GM23338 (cell line): ENCODE measurements around the gene RO60. TPM values are rescaled to one million over a fixed set of nuclear protein-coding genes. Genes with fewer than 3 reads are reported as not detected.

Experiments
- ATAC-seq: fragments of 200-7000 bp; cut with Tn5 transposase; 3 replicates; pipeline ENCODE4 v1.9.1; 2020
- DNase-seq: peaks from one replicate; pipeline ENCODE4 v3.0.0-alpha.2; 2015; ENCODE audit warnings: low spot score
- H2AFZ ChIP-seq: fragments of 200-600 bp; sonication (generic); 2 replicates; pipeline ENCODE4 v1.8.0; 2016; ENCODE audit warnings: antibody characterized with exemption, mild to moderate bottlenecking, moderate library complexity
- H3F3A ChIP-seq: fragments of 200-600 bp; sonication (generic); replicated peaks from 2 replicates; pipeline ENCODE4 v1.8.0; 2017; ENCODE audit warnings: antibody characterized with exemption, mixed run types, low read depth
- H3K27ac ChIP-seq: fragments of 200-600 bp; sonication (generic); 2 replicates; pipeline ENCODE4 v1.6.1; 2016; ENCODE audit warnings: low read depth
- H3K27me3 ChIP-seq: fragments of 200-600 bp; sonication (generic); 2 replicates; pipeline ENCODE4 v1.8.0; 2016; ENCODE audit warnings: mild to moderate bottlenecking, mixed run types, moderate library complexity; ENCODE audit not compliant: insufficient read depth
- H3K36me3 ChIP-seq: fragments of 200-600 bp; sonication (generic); 2 replicates; pipeline ENCODE4 v1.8.0; 2016; ENCODE audit warnings: mild to moderate bottlenecking; ENCODE audit not compliant: insufficient read depth
- H3K4me1 ChIP-seq: fragments of 200-600 bp; sonication (generic); 2 replicates; pipeline ENCODE4 v1.8.0; 2016; ENCODE audit warnings: mild to moderate bottlenecking, moderate library complexity; ENCODE audit not compliant: insufficient read depth
- H3K4me2 ChIP-seq: fragments of 200-600 bp; sonication (generic); 2 replicates; pipeline ENCODE4 v1.7.1; 2017; ENCODE audit warnings: mixed run types
- H3K4me3 ChIP-seq: fragments of 200-600 bp; sonication (generic); 2 replicates; pipeline ENCODE4 v1.6.1; 2016; ENCODE audit warnings: mixed run types
- H3K79me2 ChIP-seq: fragments of 200-600 bp; sonication (generic); replicated peaks from 2 replicates; pipeline ENCODE4 v1.8.0; 2017; ENCODE audit warnings: mild to moderate bottlenecking; ENCODE audit not compliant: insufficient read depth
- H3K9me2 ChIP-seq: fragments of 200-600 bp; sonication (generic); 2 replicates; pipeline ENCODE4 v1.8.0; 2017; ENCODE audit not compliant: insufficient read depth
- H4K20me1 ChIP-seq: fragments of 200-600 bp; sonication (generic); replicated peaks from 2 replicates; pipeline ENCODE4 v1.8.0; 2017; ENCODE audit warnings: mild to moderate bottlenecking; ENCODE audit not compliant: insufficient read depth
- H3K27ac Mint-ChIP-seq: 2 replicates; pipeline ENCODE4 v1.8.0; 2020; ENCODE audit warnings: inconsistent platforms, mild to moderate bottlenecking, moderate library complexity, mixed read lengths
- H3K27me3 Mint-ChIP-seq: 3 replicates; pipeline ENCODE4 v1.8.0; 2022; ENCODE audit warnings: low read depth, mild to moderate bottlenecking, moderate library complexity, mixed read lengths, inconsistent platforms; ENCODE audit not compliant: insufficient read depth, poor library complexity
- H3K36me3 Mint-ChIP-seq: 3 replicates; pipeline ENCODE4 v1.8.0; 2021; ENCODE audit warnings: low read depth, mild to moderate bottlenecking, inconsistent platforms, moderate library complexity, mixed read lengths
- H3K4me1 Mint-ChIP-seq: 3 replicates; pipeline ENCODE4 v1.8.0; 2020; ENCODE audit warnings: mild to moderate bottlenecking, inconsistent platforms, mixed read lengths
- H3K4me3 Mint-ChIP-seq: 3 replicates; pipeline ENCODE4 v1.8.0; 2021; ENCODE audit warnings: moderate library complexity, mild to moderate bottlenecking, inconsistent platforms, mixed read lengths
- H3K9me3 Mint-ChIP-seq: 3 replicates; pipeline ENCODE4 v1.8.0; 2020; ENCODE audit warnings: moderate library complexity, mild to moderate bottlenecking, inconsistent platforms, mixed read lengths
- CREB1 ChIP-seq: fragments of 250-450 bp; sonication (Bioruptor Pico); IDR thresholded peaks from 2 replicates; pipeline ENCODE4 v1.5.0; 2020; ENCODE audit warnings: low read depth, mild to moderate bottlenecking, moderate library complexity
- CTCF ChIP-seq, 2 experiments: fragments of 200-600 bp in 1 of 2; sonication (generic) in 1 of 2; conservative IDR thresholded peaks; 2 replicates each; pipeline versions ENCODE4 v1.5.1 to v1.6.1; 2016 to 2017; ENCODE audit warnings: antibody characterized with exemption in 2 of 2, low read depth in 2 of 2, mild to moderate bottlenecking in 2 of 2, moderate library complexity in 1 of 2
- ETS1 ChIP-seq: IDR thresholded peaks from 2 replicates; pipeline ENCODE4 v1.6.1; 2016; ENCODE audit warnings: antibody characterized with exemption
- EZH2 ChIP-seq: fragments of 200-600 bp; sonication (generic); IDR thresholded peaks from one replicate; pipeline ENCODE4 v1.8.0; 2017; ENCODE audit warnings: antibody characterized with exemption, mild to moderate bottlenecking, low read depth; ENCODE audit not compliant: unreplicated experiment
- EZH2phosphoT487 ChIP-seq: fragments of 200-600 bp; sonication (generic); IDR thresholded peaks from one replicate; pipeline ENCODE4 v1.8.1; 2018; ENCODE audit warnings: antibody characterized with exemption; ENCODE audit not compliant: unreplicated experiment
- JUNB ChIP-seq: IDR thresholded peaks from one replicate; pipeline ENCODE4 v1.6.1; 2016; ENCODE audit warnings: antibody characterized with exemption; ENCODE audit not compliant: unreplicated experiment
- NANOG ChIP-seq: IDR thresholded peaks from 2 replicates; pipeline ENCODE4 v1.6.1; 2016; ENCODE audit warnings: antibody characterized with exemption, borderline replicate concordance
- POLR2AphosphoS5 ChIP-seq: IDR thresholded peaks from 2 replicates; pipeline ENCODE4 v1.6.1; 2016; ENCODE audit warnings: antibody characterized with exemption, low read depth
- REST ChIP-seq: IDR thresholded peaks from one replicate; pipeline ENCODE4 v1.6.1; 2018; ENCODE audit warnings: antibody characterized with exemption; ENCODE audit not compliant: unreplicated experiment
- STAT1 ChIP-seq: IDR thresholded peaks from one replicate; pipeline ENCODE4 v1.6.1; 2016; ENCODE audit warnings: antibody characterized with exemption; ENCODE audit not compliant: unreplicated experiment
- ZNF114 ChIP-seq: fragments of 250-450 bp; sonication (Bioruptor Pico); IDR thresholded peaks from 2 replicates; pipeline ENCODE4 v1.5.0; 2020; ENCODE audit warnings: mild to moderate bottlenecking, moderate library complexity
- ZNF331 ChIP-seq: fragments of 250-450 bp; sonication (Bioruptor Pico); IDR thresholded peaks from 2 replicates; pipeline ENCODE4 v1.5.0; 2020; ENCODE audit warnings: low read depth, mild to moderate bottlenecking, moderate library complexity
- ZNF462 ChIP-seq: fragments of 250-450 bp; sonication (Bioruptor Pico); IDR thresholded peaks from 2 replicates; pipeline ENCODE4 v1.5.0; 2020; ENCODE audit warnings: mild to moderate bottlenecking, moderate library complexity
- polyA plus RNA-seq: library from polyadenylated mRNA; unstranded; fragments of >200 nt; fragmentation: Nextera tagmentation; extraction: Ambion mirVana; gene quantifications from 2 replicates; pipeline ENCODE4 v1.2.1, GENCODE V29; 2016
- total RNA-seq: library from RNA; depleted of rRNA; stranded (reverse); fragments of >200 nt; shearing (Covaris generic); gene quantifications from 2 replicates; pipeline ENCODE4 v1.2.3, GENCODE V29; 2014

Gene RO60
- total and polyA plus RNA-seq, 2 experiments from 2014 or later, result 103 to 130 TPM

GRCh38 chr1:193085263-193085662 lies 25.9 kb downstream of the RO60 start:
- H3K36me3 ChIP-seq, result peaks cover 23% of the 10 kb centered on the region; the same call in 1 of the 2 replicates
- peaks cover 34% of the 10 kb centered on the region for H3K36me3 Mint-ChIP-seq

More at GRCh38 chr1:193085263-193085662, 25.9 kb downstream of the RO60 start:
- H3K27ac ChIP-seq, result no peak overlapping the region
- H4K20me1 ChIP-seq, result no peaks in the 10 kb centered on the region
- no peak for DNase-seq
- H3F3A ChIP-seq, result no peaks in the 10 kb centered on the region
- no peaks in the 10 kb centered on the region for H3K79me2 ChIP-seq
- ATAC-seq, result no peak
- no peaks in the 10 kb centered on the region for H3K27me3 ChIP-seq
- H3K4me1 ChIP-seq, result no peaks in the 10 kb centered on the region; the same call in 1 of the 2 replicates
- Mint-ChIP-seq H3K27me3 (peaks cover 2% of the 10 kb centered on the region), H3K4me3 (no peak overlapping the region), H3K27ac (no peak overlapping the region), H3K4me1 (peaks cover 5% of the 10 kb centered on the region; the same call in 2 of the 3 replicates), H3K9me3 (no peaks in the 10 kb centered on the region)
- no peak overlapping the region for H3K4me2 ChIP-seq
- no peaks in the 10 kb centered on the region for H3K9me2 ChIP-seq
- no peak overlapping the region for H2AFZ ChIP-seq
- TF ChIP-seq CTCF (conservative IDR thresholded peaks at IDR 0.05; ENCODE audit: low read depth in 2 of 2) (no peak), JUNB (no peak), ETS1 (no peak), ZNF331 (CRISPR knock-in tag) (no peak), EZH2phosphoT487 (no peak), REST (no peak), EZH2 (no peak), NANOG (no peak), ZNF114 (CRISPR knock-in tag) (no peak), CREB1 (CRISPR knock-in tag) (no peak), POLR2AphosphoS5 (no peak), STAT1 (no peak), ZNF462 (CRISPR knock-in tag) (no peak)
- H3K4me3 ChIP-seq, result no peak overlapping the region
